K562 (cell line): ENCODE data around the gene CNDP2. TPM values are rescaled to one million over a fixed set of nuclear protein-coding genes. Genes with fewer than 3 reads are reported as not detected.

Source experiments
- CXXC5 ChIP-seq: fragments of 250-450 bp; sonication (Bioruptor Pico); IDR thresholded peaks from 2 replicates; pipeline ENCODE4 v1.8.0; 2022; ENCODE audit warnings: inconsistent platforms, mild to moderate bottlenecking, moderate library complexity
- FOXP4 ChIP-seq: sonication (generic); formaldehyde crosslinking; IDR thresholded peaks from 2 replicates; pipeline ENCODE4 v1.8.0; 2022; ENCODE audit warnings: mild to moderate bottlenecking, missing genetic modification reagents, borderline replicate concordance
- LCOR ChIP-seq: sonication (generic); formaldehyde crosslinking; IDR thresholded peaks from 2 replicates; pipeline ENCODE4 v1.8.0; 2022; ENCODE audit warnings: mild to moderate bottlenecking, missing genetic modification reagents
- MCM2 ChIP-seq: fragments of 450-650 bp; IDR thresholded peaks from 2 replicates; pipeline ENCODE4 v1.6.1; 2017; ENCODE audit warnings: low read depth, mild to moderate bottlenecking
- MEIS2 ChIP-seq: fragments of 450-650 bp; IDR thresholded peaks from 2 replicates; pipeline ENCODE4 v1.6.1; 2014; ENCODE audit warnings: mild to moderate bottlenecking; ENCODE audit not compliant: partially characterized antibody
- MGA ChIP-seq: fragments of 450-650 bp; IDR thresholded peaks from 2 replicates; pipeline ENCODE4 v1.6.1; 2016; ENCODE audit warnings: mild to moderate bottlenecking, moderate library complexity
- MLLT1 ChIP-seq, 2 experiments: fragments of 450-650 bp; IDR thresholded peaks; 2 replicates each; pipeline ENCODE4 v1.6.1; 2016
- NR2F6 ChIP-seq: fragments of 450-650 bp; formaldehyde crosslinking; IDR thresholded peaks from 2 replicates; pipeline ENCODE4 v1.4.0; 2020; ENCODE audit warnings: mild to moderate bottlenecking
- RHOXF2B ChIP-seq: fragments of 250-450 bp; sonication (Bioruptor Pico); conservative IDR thresholded peaks from 2 replicates; pipeline ENCODE4 v1.5.1; 2021
- SOX6 ChIP-seq: fragments of 450-650 bp; IDR thresholded peaks from 2 replicates; pipeline ENCODE4 v1.6.1; 2014; ENCODE audit warnings: mild to moderate bottlenecking
- SRSF7 ChIP-seq: fragments of 200-400 bp; formaldehyde crosslinking; optimal IDR thresholded peaks from 2 replicates; pipeline ENCODE3; 2017; ENCODE audit warnings: mild to moderate bottlenecking, low read depth, low read length
- SUPT5H ChIP-seq: fragments of 450-650 bp; IDR thresholded peaks from 2 replicates; pipeline ENCODE4 v1.6.1; 2016
- XRCC4 ChIP-seq: IDR thresholded peaks from one replicate; pipeline ENCODE4 v1.6.1; 2011; ENCODE audit not compliant: insufficient read depth, insufficient read length; ENCODE audit errors: extremely low read depth
- ZFPM2 ChIP-seq: fragments of 250-450 bp; sonication (Bioruptor Pico); IDR thresholded peaks from 2 replicates; pipeline ENCODE4 v1.5.1; 2022; ENCODE audit warnings: mild to moderate bottlenecking
- polyA plus RNA-seq, 8 experiments: library from polyadenylated mRNA; depleted of rRNA in 4 of 8; stranded (reverse) in 5 of 8; unstranded in 3 of 8; fragments of >200 nt; fragmentation: Nextera tagmentation in 2 of 8; fragmentation: Illumina TruSeq in 1 of 8; extraction: Ambion mirVana in 2 of 8; extraction: Trizol in 1 of 8; gene quantifications; 2 replicates each; pipeline versions ENCODE4 v1.2.1 to v1.2.3, GENCODE V29; 2011 to 2014; ENCODE audit warnings: inconsistent platforms in 1 of 8, missing spikeins in 1 of 8
- total RNA-seq, 7 experiments: library from RNA; depleted of rRNA in 6 of 7; stranded (reverse); fragments of >200 nt in 6 of 7; fragmentation: Illumina TruSeq in 2 of 7; extraction: Trizol in 2 of 7; gene quantifications; 2 replicates each; pipeline versions ENCODE4 v1.2.1 to v1.2.3, GENCODE V29; 2011 to 2021; ENCODE audit warnings: low replicate concordance in 1 of 7

CNDP2 gene
- total and polyA plus RNA-seq, 9 of the 15 experiments (the other 6 are each of a cell fraction or from before 2014, with no cell fraction given): 34.1 to 128 (median 53.8) TPM

GRCh38 chr18:74496508-74497323 lies 553 bp downstream of the CNDP2 start (continued):
- TF ChIP-seq MGA (peak; percentile 18; the same call in 1 of the 2 replicates), SRSF7 (no peak), NR2F6 (CRISPR knock-in tag) (no peak), RHOXF2B (CRISPR knock-in tag) (no peak), MCM2 (no peak), MEIS2 (no peak), MLLT1 (IDR thresholded peaks at IDR 0.05) (no peak), SUPT5H (peak; percentile 11; the same call in 1 of the 2 replicates), FOXP4 (no peak), XRCC4 (no peak), LCOR (CRISPR knock-in tag) (no peak), CXXC5 (CRISPR knock-in tag) (peak; percentile 44; the same call in 1 of the 2 replicates), ZFPM2 (CRISPR knock-in tag) (no peak), SOX6 (no peak)
